IMR-90 (cell line): Measurements from ENCODE around the gene GTF2F2. TPM values are rescaled to one million over a fixed set of nuclear protein-coding genes. Genes with fewer than 3 reads are reported as not detected.

Experiments
- ATAC-seq: fragments of 200-7000 bp; cut with Tn5 transposase; 2 replicates; pipeline ENCODE4 v1.9.1; 2020; ENCODE audit warnings: low read depth, mild to moderate bottlenecking, moderate library complexity
- BruUV-seq: library from RNA; stranded (reverse); fragments of 400-500 nt; replicated peaks from 2 replicates; lab custom pipeline; 2021; lab: Mats Ljungman, UMichigan
- CTCF ChIA-PET: fragments of 300-600 bp; formaldehyde crosslinking; extraction: SDS; loops from one replicate; lab custom pipeline; 2021; ENCODE audit warnings: antibody characterized with exemption; lab: Yijun Ruan, JAX
- POLR2A ChIA-PET: fragments of 300-600 bp; sonication (Branson Sonifier 250); formaldehyde crosslinking; loops from one replicate; lab custom pipeline; 2022; ENCODE audit warnings: antibody characterized with exemption; ENCODE audit not compliant: unreplicated experiment; lab: Charles Lee
- DNase-seq: peaks from one replicate; pipeline ENCODE4 v3.0.0; 2013
- H2AFZ ChIP-seq: replicated peaks from 2 replicates; pipeline ENCODE3; 2013; ENCODE audit warnings: low read length, mild to moderate bottlenecking; ENCODE audit not compliant: poor library complexity
- H2AK5ac ChIP-seq: 2 replicates; pipeline ENCODE4 v1.6.1; 2013; ENCODE audit warnings: low read depth, low read length, inconsistent platforms
- H2AK9ac ChIP-seq: replicated peaks from 2 replicates; pipeline ENCODE3; 2013; ENCODE audit warnings: mild to moderate bottlenecking, low read depth, low read length, moderate library complexity; ENCODE audit not compliant: poor library complexity
- H2BK120ac ChIP-seq: 2 replicates; pipeline ENCODE4 v1.6.1; 2013; ENCODE audit warnings: low read depth, low read length, inconsistent platforms
- H2BK15ac ChIP-seq: 3 replicates; pipeline ENCODE4 v1.6.1; 2013; ENCODE audit warnings: low read depth, low read length, inconsistent platforms
- H2BK20ac ChIP-seq: 2 replicates; pipeline ENCODE4 v1.6.1; 2013; ENCODE audit warnings: low read depth, mild to moderate bottlenecking, inconsistent platforms, low read length, moderate library complexity
- H2BK5ac ChIP-seq: 2 replicates; pipeline ENCODE4 v1.6.1; 2013; ENCODE audit warnings: mild to moderate bottlenecking, low read depth, low read length, inconsistent platforms; ENCODE audit not compliant: poor library complexity, severe bottlenecking
- H3K14ac ChIP-seq: replicated peaks from 2 replicates; pipeline ENCODE4 v1.6.1; 2013; ENCODE audit warnings: low read depth, low read length, inconsistent platforms
- H3K18ac ChIP-seq: 2 replicates; pipeline ENCODE4 v1.6.1; 2013; ENCODE audit warnings: low read depth, low read length, control low read depth
- H3K23ac ChIP-seq: 2 replicates; pipeline ENCODE4 v1.6.1; 2013; ENCODE audit warnings: low read depth, low read length, inconsistent platforms
- H3K27ac ChIP-seq: 2 replicates; pipeline ENCODE4 v1.5.1; 2013; ENCODE audit warnings: mild to moderate bottlenecking, control low read depth, low read length; ENCODE audit not compliant: insufficient read depth
- H3K27me3 ChIP-seq: 2 replicates; pipeline ENCODE4 v1.6.1; 2013; ENCODE audit warnings: low read length; ENCODE audit not compliant: control insufficient read depth, insufficient read depth
- H3K36me3 ChIP-seq: 2 replicates; pipeline ENCODE4 v1.6.1; 2013; ENCODE audit warnings: low read length, mixed read lengths; ENCODE audit not compliant: control insufficient read depth, insufficient read depth
- H3K4ac ChIP-seq: 2 replicates; pipeline ENCODE4 v1.6.1; 2013; ENCODE audit warnings: low read depth, low read length, inconsistent platforms
- H3K4me1 ChIP-seq: 2 replicates; pipeline ENCODE4 v1.6.1; 2013; ENCODE audit warnings: low read length, mixed read lengths; ENCODE audit not compliant: control insufficient read depth, insufficient read depth
- H3K4me2 ChIP-seq: 2 replicates; pipeline ENCODE4 v1.6.1; 2013; ENCODE audit warnings: low read depth, mild to moderate bottlenecking, control low read depth, low read length, moderate library complexity
- H3K4me3 ChIP-seq: 2 replicates; pipeline ENCODE4 v1.5.1; 2013; ENCODE audit warnings: low read depth, mild to moderate bottlenecking, control low read depth, low read length, moderate library complexity; ENCODE audit not compliant: insufficient read depth
- H3K56ac ChIP-seq: 2 replicates; pipeline ENCODE4 v1.6.1; 2013; ENCODE audit warnings: low read length, inconsistent platforms; ENCODE audit not compliant: insufficient read depth; ENCODE audit errors: extremely low read depth
- H3K79me1 ChIP-seq, 2 experiments: 2 replicates each; pipeline ENCODE4 v1.6.1; 2013; ENCODE audit warnings: low read length in 2 of 2, inconsistent platforms in 1 of 2, low read depth in 1 of 2
- H3K9ac ChIP-seq: 2 replicates; pipeline ENCODE4 v1.6.1; 2013; ENCODE audit warnings: low read depth, low read length, control low read depth
- H3K9me1 ChIP-seq: 2 replicates; pipeline ENCODE4 v1.6.1; 2013; ENCODE audit warnings: low read length, inconsistent platforms; ENCODE audit not compliant: insufficient read depth
- H3K9me3 ChIP-seq: 2 replicates; pipeline ENCODE4 v1.6.1; 2013; ENCODE audit warnings: low read length; ENCODE audit not compliant: control insufficient read depth, insufficient read depth
- H4K20me1 ChIP-seq: 2 replicates; pipeline ENCODE4 v1.6.1; 2013; ENCODE audit warnings: low read length, inconsistent platforms; ENCODE audit not compliant: insufficient read depth
- H4K5ac ChIP-seq: 2 replicates; pipeline ENCODE4 v1.6.1; 2013; ENCODE audit warnings: mild to moderate bottlenecking, low read depth, low read length, control low read depth
- H4K8ac ChIP-seq, 2 experiments: 2 replicates each; pipeline ENCODE4 v1.6.1; 2013; ENCODE audit warnings: low read depth in 2 of 2, low read length in 2 of 2, control low read depth in 1 of 2, inconsistent platforms in 1 of 2
- H4K91ac ChIP-seq: 2 replicates; pipeline ENCODE4 v1.6.1; 2013; ENCODE audit warnings: low read depth, low read length, inconsistent platforms; ENCODE audit not compliant: insufficient read depth
- BHLHE40 ChIP-seq: fragments of 150-350 bp; IDR thresholded peaks from 2 replicates; pipeline ENCODE4 v1.6.1; 2016; ENCODE audit warnings: mild to moderate bottlenecking, low read depth, low read length
- CEBPB ChIP-seq: IDR thresholded peaks from 2 replicates; pipeline ENCODE4 v1.6.1; 2012; ENCODE audit warnings: low read depth, low read length, improper control_type of control experiment
- CHD1 ChIP-seq: IDR thresholded peaks from 2 replicates; pipeline ENCODE4 v1.6.1; 2012; ENCODE audit warnings: low read depth, low read length, improper control_type of control experiment
- CTCF ChIP-seq: conservative IDR thresholded peaks from 2 replicates; pipeline ENCODE4 v1.5.1; 2012; ENCODE audit warnings: mild to moderate bottlenecking, low read depth, low read length, improper control_type of control experiment
- ELK1 ChIP-seq: fragments of 150-350 bp; IDR thresholded peaks from 2 replicates; pipeline ENCODE4 v1.6.1; 2016; ENCODE audit warnings: low read depth, mild to moderate bottlenecking, low read length, moderate library complexity, borderline replicate concordance
- FOS ChIP-seq: fragments of 150-350 bp; IDR thresholded peaks from 2 replicates; pipeline ENCODE4 v1.6.1; 2016; ENCODE audit warnings: low read depth, low read length
- MAFK ChIP-seq: IDR thresholded peaks from 2 replicates; pipeline ENCODE4 v1.6.1; 2012; ENCODE audit warnings: low read depth, low read length, improper control_type of control experiment
- MAZ ChIP-seq: IDR thresholded peaks from 2 replicates; pipeline ENCODE4 v1.6.1; 2012; ENCODE audit warnings: low read depth, mild to moderate bottlenecking, low read length, improper control_type of control experiment, moderate library complexity, borderline replicate concordance
- MXI1 ChIP-seq: IDR thresholded peaks from 2 replicates; pipeline ENCODE4 v1.6.1; 2012; ENCODE audit warnings: low read depth, mild to moderate bottlenecking, low read length, moderate library complexity, borderline replicate concordance
- NFE2L2 ChIP-seq: fragments of 150-350 bp; IDR thresholded peaks from 2 replicates; pipeline ENCODE4 v1.6.1; 2016; ENCODE audit warnings: low read depth, mild to moderate bottlenecking, low read length
- POLR2A ChIP-seq: IDR thresholded peaks from 2 replicates; pipeline ENCODE4 v1.6.1; 2012; ENCODE audit warnings: mild to moderate bottlenecking, low read depth, low read length
- RAD21 ChIP-seq: IDR thresholded peaks from 2 replicates; pipeline ENCODE4 v1.6.1; 2012; ENCODE audit warnings: low read length, improper control_type of control experiment
- RCOR1 ChIP-seq: IDR thresholded peaks from 2 replicates; pipeline ENCODE4 v1.6.1; 2012; ENCODE audit warnings: mild to moderate bottlenecking, low read length, improper control_type of control experiment; ENCODE audit not compliant: insufficient replicate concordance
- RFX5 ChIP-seq: IDR thresholded peaks from 2 replicates; pipeline ENCODE4 v1.8.0; 2012; ENCODE audit warnings: low read depth, mild to moderate bottlenecking, low read length, moderate library complexity
- SMC3 ChIP-seq: fragments of 150-350 bp; IDR thresholded peaks from 2 replicates; pipeline ENCODE4 v1.6.1; 2016; ENCODE audit warnings: low read depth, mild to moderate bottlenecking, antibody characterized with exemption, low read length, moderate library complexity
- USF2 ChIP-seq: fragments of 150-350 bp; IDR thresholded peaks from 2 replicates; pipeline ENCODE4 v1.6.1; 2017; ENCODE audit warnings: mild to moderate bottlenecking, antibody characterized with exemption, low read length, low read depth
- WGBS, 2 experiments: methylation state at CpG; one replicate each; pipeline versions ENCODE4 v1.1.5 to v1.1.7; 2013; ENCODE audit warnings: missing lambda C conversion rate in 2 of 2; ENCODE audit not compliant: insufficient read length in 1 of 2; ENCODE audit errors: extremely low coverage in 2 of 2; 5-methylcytosine and 5-hydroxymethylcytosine counted together
- dilution Hi-C: fragments of 300-500 bp; cut with HindIII; formaldehyde crosslinking; loops from one replicate; pipeline ENCODE4 v1.14.3; 2018; ENCODE audit warnings: low sequenced_read_pairs; ENCODE audit not compliant: unreplicated experiment
- in situ Hi-C: fragments of 300-500 bp; cut with MboI; formaldehyde crosslinking; loops from 3 replicates; pipeline ENCODE4 v1.14.3; 2019; ENCODE audit warnings: low sequenced_read_pairs, inconsistent platforms, mixed read lengths
- intact Hi-C: fragments of 100-400 bp; cut with micrococcal nuclease; formaldehyde crosslinking; loops from 2 replicates; pipeline ENCODE4 v1.10.0; 2022
- polyA plus RNA-seq, 3 experiments: library from polyadenylated mRNA; depleted of rRNA; stranded (reverse); fragments of >200 nt; gene quantifications; 2 replicates each; pipeline ENCODE4 v1.2.3, GENCODE V29; 2012; ENCODE audit warnings: low replicate concordance in 1 of 3
- total RNA-seq: library from RNA; depleted of rRNA; stranded (reverse); fragments of >200 nt; gene quantifications from 2 replicates; pipeline ENCODE4 v1.2.3, GENCODE V29; 2012

GTF2F2 gene
- total and polyA plus RNA-seq, 2 of the 4 experiments (the other 2 are of a cell fraction) = 16.5 to 21.0 TPM

GRCh38 chr13:45137526-45137925, 17.2 kb downstream of the GTF2F2 start:
- no peak for DNase-seq

More at GRCh38 chr13:45137526-45137925, 17.2 kb downstream of the GTF2F2 start:
- Histone ChIP-seq H3K14ac (no peak overlapping the region), H2AK5ac (no peak overlapping the region), H3K9me1 (peaks cover 4% of the 10 kb centered on the region), H3K23ac (no peak overlapping the region), H3K27me3 (no peaks in the 10 kb centered on the region), H4K5ac (no peak overlapping the region), H2BK120ac (no peak overlapping the region), H4K20me1 (peaks cover 17% of the 10 kb centered on the region; the same call in 1 of the 2 replicates), H3K36me3 (peaks cover 12% of the 10 kb centered on the region), H3K4me2 (no peak overlapping the region), H2BK20ac (no peak overlapping the region), H3K4me1 (peaks cover 8% of the 10 kb centered on the region), H2AFZ (no peak overlapping the region), H2BK5ac (no peak overlapping the region), H3K9ac (no peak overlapping the region), H3K9me3 (0 out of 2 replicates have a peak, but pooled peaks cover 3% of the 10 kb centered on the region), H3K79me1 (peaks cover 48 to 81% of the 10 kb centered on the region in 2 experiments), H3K18ac (no peak overlapping the region), H3K56ac (no peak overlapping the region), H3K27ac (no peak overlapping the region), H3K4me3 (no peak overlapping the region), H2AK9ac (no peak overlapping the region), H4K91ac (no peak overlapping the region), H4K8ac (no peak overlapping the region), H2BK15ac (no peak overlapping the region), H3K4ac (no peak overlapping the region)
- ATAC-seq = no peak
- TF ChIP-seq MAFK (no peak), MAZ (no peak), CTCF (no peak), NFE2L2 (no peak), CEBPB (no peak), RFX5 (no peak), USF2 (no peak), RCOR1 (no peak), FOS (no peak), RAD21 (no peak), SMC3 (no peak), CHD1 (no peak), ELK1 (no peak), BHLHE40 (no peak), MXI1 (no peak), POLR2A (no peak)
- dilution Hi-C loops = no loop called here
- in situ Hi-C loops = no loop called here
- CTCF ChIA-PET = no interaction called here
- POLR2A ChIA-PET = interaction anchor here (1.1 kb wide), 1 partner anchor 18 kb away, joined by 4 read pairs; no protein-coding TSS in a partner anchor
- BruUV-seq = no TSS peak
- 100% methylated on average over 1 of the region's 2 CpGs; no CpG with 5 or more reads in 1 of the 2 experiments for WGBS, 2 experiments
- intact Hi-C loops = no loop called here
